ENCODE data around the gene NSUN5.
"Not testable (repeated sequence)": the region's sequence is repeated elsewhere in the genome, so short reads cannot be mapped to it uniquely, and the experiment has no call there.

DNA sequence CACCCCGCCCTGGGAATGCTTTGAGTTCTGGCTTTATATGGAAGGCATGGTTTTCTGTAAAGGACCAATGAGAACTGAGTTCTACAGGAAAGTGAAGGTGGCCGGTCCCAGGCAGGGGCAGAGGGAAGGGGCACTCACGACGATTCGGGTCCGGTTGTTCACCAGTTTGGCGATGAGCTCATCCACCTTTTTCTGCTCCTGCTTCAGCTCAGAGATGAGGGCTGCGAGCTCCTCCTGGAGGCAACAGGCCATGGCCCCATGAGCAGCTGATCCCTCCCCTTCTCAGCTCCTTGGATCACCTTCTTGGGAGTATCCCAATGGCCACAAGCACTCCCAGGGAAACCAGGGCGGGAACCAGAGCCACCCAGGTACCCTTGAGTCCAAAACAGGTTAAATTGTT, 11.4 kb upstream of the NSUN5 start:
- TF ChIP-seq CTCF, POLR2A (IDR thresholded peaks at IDR 0.05): not testable (repeated sequence)
